Tongue (tissue), 2 donors: ENCODE measurements around the gene VPS4B. TPM values are rescaled to one million over a fixed set of nuclear protein-coding genes. Genes with fewer than 3 reads are reported as not detected.
"Not testable (repeated sequence)": the region's sequence is repeated elsewhere in the genome, so short reads cannot be mapped to it uniquely, and the experiment has no call there.

Experiments used
- DNase-seq: peaks from one replicate; pipeline ENCODE4 v3.0.0-alpha.2; 2015
- total RNA-seq: library from RNA; depleted of rRNA; stranded (reverse); fragments of >200 nt; gene quantifications from one replicate; pipeline ENCODE4 v1.2.3, GENCODE V29; 2014

VPS4B gene
- 33.7 TPM for total RNA-seq

- peak; percentile 100 for DNase-seq
Observed at GRCh38 chr18:63422087-63422863, at the start of gene VPS4B. Gene VPS4B (minus strand): TSS chr18:63422476. CDS start chr18:63422259, 217 bp downstream.

- DNase-seq = no peak
Observed at GRCh38 chr18:63470751-63471150, 48.5 kb upstream of the VPS4B start.

GRCh38 chr18:63468575-63468974, 46.3 kb upstream of the VPS4B start:
- DNase-seq = no peak

GRCh38 chr18:63467699-63468098, 45.4 kb upstream of the VPS4B start:
- no peak for DNase-seq

GRCh38 chr18:63465059-63465458, 42.8 kb upstream of the VPS4B start:
- DNase-seq = no peak

- no peak for DNase-seq
Observed at GRCh38 chr18:63464434-63464833, 42.2 kb upstream of the VPS4B start.

- DNase-seq = no peak
Observed at GRCh38 chr18:63460414-63460813, 38.1 kb upstream of the VPS4B start.

GRCh38 chr18:63457977-63458376, 35.7 kb upstream of the VPS4B start:
- no peak for DNase-seq

GRCh38 chr18:63454497-63454896, 32.2 kb upstream of the VPS4B start:
- no peak for DNase-seq

GRCh38 chr18:63452751-63453150, 30.5 kb upstream of the VPS4B start:
- DNase-seq = not testable (repeated sequence)

GRCh38 chr18:63451799-63452660, 29.8 kb upstream of the VPS4B start:
- no peak for DNase-seq

GRCh38 chr18:63449426-63449825, 27.1 kb upstream of the VPS4B start:
- no peak for DNase-seq

GRCh38 chr18:63447066-63447465, 24.8 kb upstream of the VPS4B start:
- DNase-seq = no peak

GRCh38 chr18:63446266-63446665, 24.0 kb upstream of the VPS4B start:
- no peak for DNase-seq

- no peak for DNase-seq
Observed at GRCh38 chr18:63445037-63445436, 22.8 kb upstream of the VPS4B start.

GRCh38 chr18:63444580-63444979, 22.3 kb upstream of the VPS4B start:
- DNase-seq = peak; percentile 45

GRCh38 chr18:63443829-63444228, 21.6 kb upstream of the VPS4B start:
- no peak for DNase-seq

GRCh38 chr18:63440881-63441280, 18.6 kb upstream of the VPS4B start:
- no peak for DNase-seq

GRCh38 chr18:63440219-63440618, 17.9 kb upstream of the VPS4B start:
- DNase-seq = no peak

GRCh38 chr18:63439334-63439733, 17.1 kb upstream of the VPS4B start:
- DNase-seq = peak; percentile 84

- DNase-seq = no peak
Observed at GRCh38 chr18:63438181-63438580, 15.9 kb upstream of the VPS4B start.

- peak; percentile 19 for DNase-seq
Observed at GRCh38 chr18:63433334-63433866, 11.1 kb upstream of the VPS4B start.

GRCh38 chr18:63431180-63431579, 8.9 kb upstream of the VPS4B start:
- no peak for DNase-seq
